ENCODE data around the gene KBTBD12. TPM values are rescaled to one million over a fixed set of nuclear protein-coding genes. Genes with fewer than 3 reads are reported as not detected.

Gene KBTBD12
- total and polyA plus RNA-seq, 2 of the 13 experiments (the other 11 are each of a cell fraction or from before 2014, with no cell fraction given), result not detected

DNA sequence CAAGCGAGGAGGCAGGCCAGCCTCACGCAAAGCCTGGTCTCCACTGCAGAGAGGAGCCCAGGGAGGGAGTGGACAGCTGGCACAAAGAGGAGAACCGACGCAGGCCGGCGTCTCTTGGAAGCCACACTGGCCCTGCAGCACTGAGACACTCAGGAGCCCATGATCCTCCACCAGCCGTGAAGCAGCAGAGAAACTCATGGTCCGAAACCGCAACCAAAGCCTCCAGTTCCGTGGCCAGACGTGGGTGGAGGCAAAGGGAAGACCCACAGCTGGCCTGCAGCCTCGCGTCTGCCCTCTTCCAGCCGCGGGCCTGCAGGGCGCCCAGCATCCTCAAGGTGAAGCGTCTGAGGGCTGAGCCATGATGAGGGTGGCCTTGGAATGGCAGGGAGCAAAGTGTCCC is 75.0 kb downstream of the KBTBD12 start:
- FAIRE-seq (no peak), ATAC-seq (no peak; the same call in 2 of the 3 replicates), DNase-seq (ENCODE audit: low spot score) (no peak)
- no peak overlapping the region for H3K4me3 ChIP-seq (replicated peaks in 1 of 3; ENCODE audit: insufficient read depth in 1 of 3, low read depth in 2 of 3, low read length in 3 of 3)
- intact Hi-C loops (cut with micrococcal nuclease; ENCODE audit: unreplicated experiment) (no loop called here), in situ Hi-C loops (cut with HindIII; ENCODE audit: extremely low pct_ligation_motif_present, low pct_unique_long_range_greater_than_20kb) (no loop called here)
- no peak overlapping the region for H3K4me2 ChIP-seq (ENCODE audit: low read depth, low read length)
- no peaks in the 10 kb centered on the region for H3K36me3 ChIP-seq (replicated peaks in 1 of 2; ENCODE audit: control insufficient read depth in 1 of 2, insufficient read depth in 2 of 2, low read length in 2 of 2)
- peaks cover 0 to 24% of the 10 kb centered on the region in 2 experiments; a peak in 2 of 5 replicates for H3K27me3 ChIP-seq (ENCODE audit: control insufficient read depth in 1 of 2, insufficient read depth in 2 of 2, low read length in 2 of 2)
- POLR2A ChIA-PET, result no interaction called here
- no peak overlapping the region for H3K9ac ChIP-seq (ENCODE audit: insufficient read depth, low read depth, low read length)
- BruUV-seq (replicated peaks), result no TSS peak
- no peak overlapping the region for H2AFZ ChIP-seq (ENCODE audit: low read length)
- H3K4me1 ChIP-seq (ENCODE audit: insufficient read depth, low read length), result no peaks in the 10 kb centered on the region
- H3K27ac ChIP-seq (ENCODE audit: extremely low read length, insufficient read depth, low read length), result no peak overlapping the region
- H3K79me2 ChIP-seq (ENCODE audit: insufficient read depth, low read length), result no peaks in the 10 kb centered on the region
- H4K20me1 ChIP-seq (ENCODE audit: insufficient read depth, low read length), result no peaks in the 10 kb centered on the region
- CTCF ChIA-PET (ENCODE audit: low intra/inter-chr PET ratio, low total read pairs), result no interaction called here
- WGBS (ENCODE audit: low lambda C conversion rate), result 51% methylated on average over 8 of the region's 17 CpGs
- H3K9me3 ChIP-seq (ENCODE audit: low read length), result no peaks in the 10 kb centered on the region
- TF ChIP-seq, protein P1, sequence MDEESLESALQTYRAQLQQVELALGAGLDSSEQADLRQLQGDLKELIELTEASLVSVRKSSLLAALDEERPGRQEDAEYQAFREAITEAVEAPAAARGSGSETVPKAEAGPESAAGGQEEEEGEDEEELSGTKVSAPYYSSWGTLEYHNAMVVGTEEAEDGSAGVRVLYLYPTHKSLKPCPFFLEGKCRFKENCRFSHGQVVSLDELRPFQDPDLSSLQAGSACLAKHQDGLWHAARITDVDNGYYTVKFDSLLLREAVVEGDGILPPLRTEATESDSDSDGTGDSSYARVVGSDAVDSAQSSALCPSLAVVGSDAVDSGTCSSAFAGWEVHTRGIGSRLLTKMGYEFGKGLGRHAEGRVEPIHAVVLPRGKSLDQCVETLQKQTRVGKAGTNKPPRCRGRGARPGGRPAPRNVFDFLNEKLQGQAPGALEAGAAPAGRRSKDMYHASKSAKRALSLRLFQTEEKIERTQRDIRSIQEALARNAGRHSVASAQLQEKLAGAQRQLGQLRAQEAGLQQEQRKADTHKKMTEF (CRISPR knock-in tag; IDR thresholded peaks at IDR 0.05), result no peak
- no peak for TF ChIP-seq ZNF547 (CRISPR knock-in tag; IDR thresholded peaks at IDR 0.05)
- TF ChIP-seq THRA (CRISPR knock-in tag; IDR thresholded peaks at IDR 0.05; ENCODE audit: borderline replicate concordance), result no peak
- TF ChIP-seq, protein P2, sequence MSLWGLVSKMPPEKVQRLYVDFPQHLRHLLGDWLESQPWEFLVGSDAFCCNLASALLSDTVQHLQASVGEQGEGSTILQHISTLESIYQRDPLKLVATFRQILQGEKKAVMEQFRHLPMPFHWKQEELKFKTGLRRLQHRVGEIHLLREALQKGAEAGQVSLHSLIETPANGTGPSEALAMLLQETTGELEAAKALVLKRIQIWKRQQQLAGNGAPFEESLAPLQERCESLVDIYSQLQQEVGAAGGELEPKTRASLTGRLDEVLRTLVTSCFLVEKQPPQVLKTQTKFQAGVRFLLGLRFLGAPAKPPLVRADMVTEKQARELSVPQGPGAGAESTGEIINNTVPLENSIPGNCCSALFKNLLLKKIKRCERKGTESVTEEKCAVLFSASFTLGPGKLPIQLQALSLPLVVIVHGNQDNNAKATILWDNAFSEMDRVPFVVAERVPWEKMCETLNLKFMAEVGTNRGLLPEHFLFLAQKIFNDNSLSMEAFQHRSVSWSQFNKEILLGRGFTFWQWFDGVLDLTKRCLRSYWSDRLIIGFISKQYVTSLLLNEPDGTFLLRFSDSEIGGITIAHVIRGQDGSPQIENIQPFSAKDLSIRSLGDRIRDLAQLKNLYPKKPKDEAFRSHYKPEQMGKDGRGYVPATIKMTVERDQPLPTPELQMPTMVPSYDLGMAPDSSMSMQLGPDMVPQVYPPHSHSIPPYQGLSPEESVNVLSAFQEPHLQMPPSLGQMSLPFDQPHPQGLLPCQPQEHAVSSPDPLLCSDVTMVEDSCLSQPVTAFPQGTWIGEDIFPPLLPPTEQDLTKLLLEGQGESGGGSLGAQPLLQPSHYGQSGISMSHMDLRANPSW (CRISPR knock-in tag; IDR thresholded peaks at IDR 0.05; ENCODE audit: borderline replicate concordance), result no peak
- TF ChIP-seq RNF2 (conservative IDR thresholded peaks at IDR 0.05; ENCODE audit: low read depth), result no peak
- TF ChIP-seq IRF9 (CRISPR knock-in tag; IDR thresholded peaks at IDR 0.05; ENCODE audit: borderline replicate concordance), result no peak
- no peak for TF ChIP-seq KLF6 (CRISPR knock-in tag; IDR thresholded peaks at IDR 0.05)
- TF ChIP-seq ZNF747 (CRISPR knock-in tag; IDR thresholded peaks at IDR 0.05; ENCODE audit: borderline replicate concordance), result no peak
- TF ChIP-seq FOXO4 (CRISPR knock-in tag; conservative IDR thresholded peaks at IDR 0.05), result no peak
- TF ChIP-seq ZNF17 (CRISPR knock-in tag; IDR thresholded peaks at IDR 0.05), result no peak
- TF ChIP-seq, protein P3, sequence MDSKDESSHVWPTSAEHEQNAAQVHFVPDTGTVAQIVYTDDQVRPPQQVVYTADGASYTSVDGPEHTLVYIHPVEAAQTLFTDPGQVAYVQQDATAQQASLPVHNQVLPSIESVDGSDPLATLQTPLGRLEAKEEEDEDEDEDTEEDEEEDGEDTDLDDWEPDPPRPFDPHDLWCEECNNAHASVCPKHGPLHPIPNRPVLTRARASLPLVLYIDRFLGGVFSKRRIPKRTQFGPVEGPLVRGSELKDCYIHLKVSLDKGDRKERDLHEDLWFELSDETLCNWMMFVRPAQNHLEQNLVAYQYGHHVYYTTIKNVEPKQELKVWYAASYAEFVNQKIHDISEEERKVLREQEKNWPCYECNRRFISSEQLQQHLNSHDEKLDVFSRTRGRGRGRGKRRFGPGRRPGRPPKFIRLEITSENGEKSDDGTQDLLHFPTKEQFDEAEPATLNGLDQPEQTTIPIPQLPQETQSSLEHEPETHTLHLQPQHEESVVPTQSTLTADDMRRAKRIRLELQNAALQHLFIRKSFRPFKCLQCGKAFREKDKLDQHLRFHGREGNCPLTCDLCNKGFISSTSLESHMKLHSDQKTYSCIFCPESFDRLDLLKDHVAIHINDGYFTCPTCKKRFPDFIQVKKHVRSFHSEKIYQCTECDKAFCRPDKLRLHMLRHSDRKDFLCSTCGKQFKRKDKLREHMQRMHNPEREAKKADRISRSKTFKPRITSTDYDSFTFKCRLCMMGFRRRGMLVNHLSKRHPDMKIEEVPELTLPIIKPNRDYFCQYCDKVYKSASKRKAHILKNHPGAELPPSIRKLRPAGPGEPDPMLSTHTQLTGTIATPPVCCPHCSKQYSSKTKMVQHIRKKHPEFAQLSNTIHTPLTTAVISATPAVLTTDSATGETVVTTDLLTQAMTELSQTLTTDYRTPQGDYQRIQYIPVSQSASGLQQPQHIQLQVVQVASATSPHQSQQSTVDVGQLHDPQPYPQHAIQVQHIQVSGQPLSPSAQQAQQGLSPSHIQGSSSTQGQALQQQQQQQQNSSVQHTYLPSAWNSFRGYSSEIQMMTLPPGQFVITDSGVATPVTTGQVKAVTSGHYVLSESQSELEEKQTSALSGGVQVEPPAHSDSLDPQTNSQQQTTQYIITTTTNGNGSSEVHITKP (CRISPR knock-in tag; IDR thresholded peaks at IDR 0.05; ENCODE audit: low read depth), result no peak
- TF ChIP-seq ZKSCAN5 (CRISPR knock-in tag; IDR thresholded peaks at IDR 0.05), result no peak
- no peak for TF ChIP-seq ZNF121 (CRISPR knock-in tag; IDR thresholded peaks at IDR 0.05)

Measured in HepG2 (cell line).